IMR-90 (cell line): Measurements from ENCODE around the gene TMEM144. TPM values are rescaled to one million over a fixed set of nuclear protein-coding genes. Genes with fewer than 3 reads are reported as not detected.

Experiments used
- ATAC-seq: fragments of 200-7000 bp; cut with Tn5 transposase; 2 replicates; pipeline ENCODE4 v1.9.1; 2020; ENCODE audit warnings: low read depth, mild to moderate bottlenecking, moderate library complexity
- BruUV-seq: library from RNA; stranded (reverse); fragments of 400-500 nt; replicated peaks from 2 replicates; lab custom pipeline; 2021; lab: Mats Ljungman, UMichigan
- CTCF ChIA-PET: fragments of 300-600 bp; formaldehyde crosslinking; extraction: SDS; loops from one replicate; lab custom pipeline; 2021; ENCODE audit warnings: antibody characterized with exemption; lab: Yijun Ruan, JAX
- POLR2A ChIA-PET: fragments of 300-600 bp; sonication (Branson Sonifier 250); formaldehyde crosslinking; loops from one replicate; lab custom pipeline; 2022; ENCODE audit warnings: antibody characterized with exemption; ENCODE audit not compliant: unreplicated experiment; lab: Charles Lee
- DNase-seq: peaks from one replicate; pipeline ENCODE4 v3.0.0; 2013
- H2AFZ ChIP-seq: replicated peaks from 2 replicates; pipeline ENCODE3; 2013; ENCODE audit warnings: low read length, mild to moderate bottlenecking; ENCODE audit not compliant: poor library complexity
- H2AK5ac ChIP-seq: 2 replicates; pipeline ENCODE4 v1.6.1; 2013; ENCODE audit warnings: low read depth, low read length, inconsistent platforms
- H2AK9ac ChIP-seq: replicated peaks from 2 replicates; pipeline ENCODE3; 2013; ENCODE audit warnings: mild to moderate bottlenecking, low read depth, low read length, moderate library complexity; ENCODE audit not compliant: poor library complexity
- H2BK120ac ChIP-seq: 2 replicates; pipeline ENCODE4 v1.6.1; 2013; ENCODE audit warnings: low read depth, low read length, inconsistent platforms
- H2BK15ac ChIP-seq: 3 replicates; pipeline ENCODE4 v1.6.1; 2013; ENCODE audit warnings: low read depth, low read length, inconsistent platforms
- H2BK20ac ChIP-seq: 2 replicates; pipeline ENCODE4 v1.6.1; 2013; ENCODE audit warnings: low read depth, mild to moderate bottlenecking, inconsistent platforms, low read length, moderate library complexity
- H2BK5ac ChIP-seq: 2 replicates; pipeline ENCODE4 v1.6.1; 2013; ENCODE audit warnings: mild to moderate bottlenecking, low read depth, low read length, inconsistent platforms; ENCODE audit not compliant: poor library complexity, severe bottlenecking
- H3K14ac ChIP-seq: replicated peaks from 2 replicates; pipeline ENCODE4 v1.6.1; 2013; ENCODE audit warnings: low read depth, low read length, inconsistent platforms
- H3K18ac ChIP-seq: 2 replicates; pipeline ENCODE4 v1.6.1; 2013; ENCODE audit warnings: low read depth, low read length, control low read depth
- H3K23ac ChIP-seq: 2 replicates; pipeline ENCODE4 v1.6.1; 2013; ENCODE audit warnings: low read depth, low read length, inconsistent platforms
- H3K27ac ChIP-seq: 2 replicates; pipeline ENCODE4 v1.5.1; 2013; ENCODE audit warnings: mild to moderate bottlenecking, control low read depth, low read length; ENCODE audit not compliant: insufficient read depth
- H3K27me3 ChIP-seq: 2 replicates; pipeline ENCODE4 v1.6.1; 2013; ENCODE audit warnings: low read length; ENCODE audit not compliant: control insufficient read depth, insufficient read depth
- H3K36me3 ChIP-seq: 2 replicates; pipeline ENCODE4 v1.6.1; 2013; ENCODE audit warnings: low read length, mixed read lengths; ENCODE audit not compliant: control insufficient read depth, insufficient read depth
- H3K4ac ChIP-seq: 2 replicates; pipeline ENCODE4 v1.6.1; 2013; ENCODE audit warnings: low read depth, low read length, inconsistent platforms
- H3K4me1 ChIP-seq: 2 replicates; pipeline ENCODE4 v1.6.1; 2013; ENCODE audit warnings: low read length, mixed read lengths; ENCODE audit not compliant: control insufficient read depth, insufficient read depth
- H3K4me2 ChIP-seq: 2 replicates; pipeline ENCODE4 v1.6.1; 2013; ENCODE audit warnings: low read depth, mild to moderate bottlenecking, control low read depth, low read length, moderate library complexity
- H3K4me3 ChIP-seq: 2 replicates; pipeline ENCODE4 v1.5.1; 2013; ENCODE audit warnings: low read depth, mild to moderate bottlenecking, control low read depth, low read length, moderate library complexity; ENCODE audit not compliant: insufficient read depth
- H3K56ac ChIP-seq: 2 replicates; pipeline ENCODE4 v1.6.1; 2013; ENCODE audit warnings: low read length, inconsistent platforms; ENCODE audit not compliant: insufficient read depth; ENCODE audit errors: extremely low read depth
- H3K79me1 ChIP-seq, 2 experiments: 2 replicates each; pipeline ENCODE4 v1.6.1; 2013; ENCODE audit warnings: low read length in 2 of 2, inconsistent platforms in 1 of 2, low read depth in 1 of 2
- H3K9ac ChIP-seq: 2 replicates; pipeline ENCODE4 v1.6.1; 2013; ENCODE audit warnings: low read depth, low read length, control low read depth
- H3K9me1 ChIP-seq: 2 replicates; pipeline ENCODE4 v1.6.1; 2013; ENCODE audit warnings: low read length, inconsistent platforms; ENCODE audit not compliant: insufficient read depth
- H3K9me3 ChIP-seq: 2 replicates; pipeline ENCODE4 v1.6.1; 2013; ENCODE audit warnings: low read length; ENCODE audit not compliant: control insufficient read depth, insufficient read depth
- H4K20me1 ChIP-seq: 2 replicates; pipeline ENCODE4 v1.6.1; 2013; ENCODE audit warnings: low read length, inconsistent platforms; ENCODE audit not compliant: insufficient read depth
- H4K5ac ChIP-seq: 2 replicates; pipeline ENCODE4 v1.6.1; 2013; ENCODE audit warnings: mild to moderate bottlenecking, low read depth, low read length, control low read depth
- H4K8ac ChIP-seq, 2 experiments: 2 replicates each; pipeline ENCODE4 v1.6.1; 2013; ENCODE audit warnings: low read depth in 2 of 2, low read length in 2 of 2, control low read depth in 1 of 2, inconsistent platforms in 1 of 2
- H4K91ac ChIP-seq: 2 replicates; pipeline ENCODE4 v1.6.1; 2013; ENCODE audit warnings: low read depth, low read length, inconsistent platforms; ENCODE audit not compliant: insufficient read depth
- CEBPB ChIP-seq: IDR thresholded peaks from 2 replicates; pipeline ENCODE4 v1.6.1; 2012; ENCODE audit warnings: low read depth, low read length, improper control_type of control experiment
- CHD1 ChIP-seq: IDR thresholded peaks from 2 replicates; pipeline ENCODE4 v1.6.1; 2012; ENCODE audit warnings: low read depth, low read length, improper control_type of control experiment
- CTCF ChIP-seq: conservative IDR thresholded peaks from 2 replicates; pipeline ENCODE4 v1.5.1; 2012; ENCODE audit warnings: mild to moderate bottlenecking, low read depth, low read length, improper control_type of control experiment
- ELK1 ChIP-seq: fragments of 150-350 bp; IDR thresholded peaks from 2 replicates; pipeline ENCODE4 v1.6.1; 2016; ENCODE audit warnings: low read depth, mild to moderate bottlenecking, low read length, moderate library complexity, borderline replicate concordance
- FOS ChIP-seq: fragments of 150-350 bp; IDR thresholded peaks from 2 replicates; pipeline ENCODE4 v1.6.1; 2016; ENCODE audit warnings: low read depth, low read length
- MAFK ChIP-seq: IDR thresholded peaks from 2 replicates; pipeline ENCODE4 v1.6.1; 2012; ENCODE audit warnings: low read depth, low read length, improper control_type of control experiment
- MAZ ChIP-seq: IDR thresholded peaks from 2 replicates; pipeline ENCODE4 v1.6.1; 2012; ENCODE audit warnings: low read depth, mild to moderate bottlenecking, low read length, improper control_type of control experiment, moderate library complexity, borderline replicate concordance
- MXI1 ChIP-seq: IDR thresholded peaks from 2 replicates; pipeline ENCODE4 v1.6.1; 2012; ENCODE audit warnings: low read depth, mild to moderate bottlenecking, low read length, moderate library complexity, borderline replicate concordance
- NFE2L2 ChIP-seq: fragments of 150-350 bp; IDR thresholded peaks from 2 replicates; pipeline ENCODE4 v1.6.1; 2016; ENCODE audit warnings: low read depth, mild to moderate bottlenecking, low read length
- POLR2A ChIP-seq: IDR thresholded peaks from 2 replicates; pipeline ENCODE4 v1.6.1; 2012; ENCODE audit warnings: mild to moderate bottlenecking, low read depth, low read length
- RAD21 ChIP-seq: IDR thresholded peaks from 2 replicates; pipeline ENCODE4 v1.6.1; 2012; ENCODE audit warnings: low read length, improper control_type of control experiment
- RFX5 ChIP-seq: IDR thresholded peaks from 2 replicates; pipeline ENCODE4 v1.8.0; 2012; ENCODE audit warnings: low read depth, mild to moderate bottlenecking, low read length, moderate library complexity
- USF2 ChIP-seq: fragments of 150-350 bp; IDR thresholded peaks from 2 replicates; pipeline ENCODE4 v1.6.1; 2017; ENCODE audit warnings: mild to moderate bottlenecking, antibody characterized with exemption, low read length, low read depth
- dilution Hi-C: fragments of 300-500 bp; cut with HindIII; formaldehyde crosslinking; loops from one replicate; pipeline ENCODE4 v1.14.3; 2018; ENCODE audit warnings: low sequenced_read_pairs; ENCODE audit not compliant: unreplicated experiment
- in situ Hi-C: fragments of 300-500 bp; cut with MboI; formaldehyde crosslinking; loops from 3 replicates; pipeline ENCODE4 v1.14.3; 2019; ENCODE audit warnings: low sequenced_read_pairs, inconsistent platforms, mixed read lengths
- intact Hi-C: fragments of 100-400 bp; cut with micrococcal nuclease; formaldehyde crosslinking; loops from 2 replicates; pipeline ENCODE4 v1.10.0; 2022
- polyA plus RNA-seq, 3 experiments: library from polyadenylated mRNA; depleted of rRNA; stranded (reverse); fragments of >200 nt; gene quantifications; 2 replicates each; pipeline ENCODE4 v1.2.3, GENCODE V29; 2012; ENCODE audit warnings: low replicate concordance in 1 of 3
- total RNA-seq: library from RNA; depleted of rRNA; stranded (reverse); fragments of >200 nt; gene quantifications from 2 replicates; pipeline ENCODE4 v1.2.3, GENCODE V29; 2012

Gene TMEM144
- total and polyA plus RNA-seq, 2 of the 4 experiments (the other 2 are of a cell fraction), result 0.58 to 2.2 TPM

GRCh38 chr4:158243071-158243470, 32.8 kb downstream of the TMEM144 start:
- CTCF ChIA-PET, result no interaction called here
- BruUV-seq, result no TSS peak
- ATAC-seq, result no peak
- Histone ChIP-seq H4K91ac (no peak overlapping the region), H3K9me3 (no peaks in the 10 kb centered on the region), H3K23ac (no peak overlapping the region), H3K56ac (no peak overlapping the region), H3K4me1 (no peaks in the 10 kb centered on the region), H2BK20ac (no peak overlapping the region), H3K9me1 (no peaks in the 10 kb centered on the region), H2AK5ac (no peak overlapping the region), H3K4me2 (no peak overlapping the region), H3K79me1 (no peaks in the 10 kb centered on the region), H4K8ac (no peak overlapping the region), H3K27ac (no peak overlapping the region), H2AK9ac (no peak overlapping the region), H4K20me1 (no peaks in the 10 kb centered on the region), H4K5ac (no peak overlapping the region), H2BK5ac (no peak overlapping the region), H3K18ac (no peak overlapping the region), H3K4me3 (no peak overlapping the region), H3K9ac (no peak overlapping the region), H2BK120ac (no peak overlapping the region), H3K14ac (no peak overlapping the region), H2BK15ac (no peak overlapping the region), H3K36me3 (no peaks in the 10 kb centered on the region), H3K27me3 (no peaks in the 10 kb centered on the region; the same call in 1 of the 2 replicates), H3K4ac (no peak overlapping the region), H2AFZ (no peak overlapping the region)
- DNase-seq, result no peak
- intact Hi-C loops, result no loop called here
- in situ Hi-C loops, result no loop called here
- TF ChIP-seq ELK1 (no peak), POLR2A (no peak), MAFK (no peak), MXI1 (no peak), CHD1 (no peak), CTCF (no peak), USF2 (no peak), MAZ (no peak), RAD21 (no peak), RFX5 (no peak), FOS (no peak), CEBPB (no peak), NFE2L2 (no peak)
- POLR2A ChIA-PET, result no interaction called here
- dilution Hi-C loops, result no loop called here
